GM20431 (cell line): Measurements from ENCODE around the gene EPHB6.

Experiments
- in situ Hi-C: fragments of 300-500 bp; cut with MseI, MboI; formaldehyde crosslinking; loops from one replicate; pipeline ENCODE4 v1.15.0; 2020; ENCODE audit warnings: low sequenced_read_pairs; ENCODE audit not compliant: unreplicated experiment

The EPHB6 gene

DNA sequence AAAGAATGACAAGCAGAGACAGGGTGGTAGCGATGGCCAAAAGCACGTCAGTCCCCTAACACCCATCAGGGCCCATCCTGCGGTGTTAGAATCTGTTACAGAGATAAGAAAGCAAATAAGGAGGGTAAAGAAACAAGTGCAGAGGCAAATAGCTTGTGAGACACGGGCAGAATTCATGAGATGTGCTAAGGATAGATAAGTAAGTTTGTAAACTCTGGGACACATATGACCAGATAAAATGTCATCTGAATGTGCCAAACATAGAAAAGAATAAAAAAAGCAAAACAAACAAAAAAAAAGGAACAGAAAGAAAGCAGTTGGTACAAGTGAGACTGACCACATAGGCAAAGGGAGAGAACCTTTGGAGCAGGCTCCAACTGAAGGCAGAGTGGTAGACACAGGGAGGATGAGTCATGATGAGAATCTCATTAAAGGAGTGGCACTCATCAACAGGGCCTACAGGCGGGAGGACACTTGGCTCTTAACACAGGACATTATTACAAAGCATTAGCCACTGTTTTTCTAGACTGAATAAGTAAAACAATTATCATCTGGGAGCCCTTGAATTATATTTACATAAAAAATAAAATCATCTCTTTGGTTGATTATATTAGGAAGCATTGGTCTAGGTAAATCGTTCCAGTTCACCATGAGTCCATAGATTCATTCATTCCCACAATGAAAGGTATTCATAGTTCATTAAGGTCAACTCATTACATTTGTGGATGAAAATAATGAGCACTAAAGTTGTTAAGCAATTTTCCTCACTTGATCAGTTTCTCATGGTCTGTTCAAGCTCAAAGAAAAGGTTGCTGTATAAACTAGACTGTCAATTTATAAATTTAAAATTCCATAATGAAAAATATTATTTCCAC is 21.5 kb upstream of the EPHB6 start:
- in situ Hi-C loops = no loop called here

DNA sequence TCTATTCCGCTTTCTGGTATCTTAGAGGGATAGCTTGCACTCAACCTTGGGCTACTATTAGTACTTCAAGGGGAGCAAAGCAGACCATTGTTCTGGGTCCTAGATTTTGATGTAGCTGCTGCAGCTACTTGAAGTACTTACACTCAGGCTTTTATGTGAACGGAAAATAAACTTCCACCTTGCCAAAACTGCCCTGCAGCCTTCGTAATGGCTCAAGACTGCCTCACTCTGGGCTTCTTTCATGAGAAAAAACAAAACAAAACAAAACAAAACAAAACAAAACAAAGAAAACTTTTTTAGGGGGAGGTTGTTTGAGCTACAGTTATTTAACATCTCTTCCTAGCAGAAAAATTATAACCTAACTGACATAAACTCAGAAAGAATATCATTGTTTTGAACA is 19.4 kb upstream of the EPHB6 start:
- in situ Hi-C loops = no loop called here

DNA sequence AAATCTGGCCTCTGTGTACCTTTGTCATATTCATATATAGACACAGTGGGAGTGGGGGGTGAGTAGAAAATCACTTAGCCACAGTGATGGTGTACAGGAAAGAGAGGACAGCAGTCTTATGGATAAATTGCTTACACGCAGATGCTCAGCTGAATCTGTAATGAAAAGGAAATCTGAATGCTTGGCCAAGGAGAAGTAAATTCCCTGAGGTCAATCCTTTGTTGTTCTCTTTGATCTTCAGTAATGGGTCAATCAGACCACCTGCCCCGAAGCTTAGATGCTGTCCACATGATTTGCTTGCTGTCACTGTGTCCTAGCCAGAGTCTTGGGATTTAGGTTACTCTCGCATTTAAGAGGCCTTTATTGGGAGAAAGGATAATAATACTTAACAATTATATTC is 18.4 kb upstream of the EPHB6 start:
- in situ Hi-C loops = no loop called here

DNA sequence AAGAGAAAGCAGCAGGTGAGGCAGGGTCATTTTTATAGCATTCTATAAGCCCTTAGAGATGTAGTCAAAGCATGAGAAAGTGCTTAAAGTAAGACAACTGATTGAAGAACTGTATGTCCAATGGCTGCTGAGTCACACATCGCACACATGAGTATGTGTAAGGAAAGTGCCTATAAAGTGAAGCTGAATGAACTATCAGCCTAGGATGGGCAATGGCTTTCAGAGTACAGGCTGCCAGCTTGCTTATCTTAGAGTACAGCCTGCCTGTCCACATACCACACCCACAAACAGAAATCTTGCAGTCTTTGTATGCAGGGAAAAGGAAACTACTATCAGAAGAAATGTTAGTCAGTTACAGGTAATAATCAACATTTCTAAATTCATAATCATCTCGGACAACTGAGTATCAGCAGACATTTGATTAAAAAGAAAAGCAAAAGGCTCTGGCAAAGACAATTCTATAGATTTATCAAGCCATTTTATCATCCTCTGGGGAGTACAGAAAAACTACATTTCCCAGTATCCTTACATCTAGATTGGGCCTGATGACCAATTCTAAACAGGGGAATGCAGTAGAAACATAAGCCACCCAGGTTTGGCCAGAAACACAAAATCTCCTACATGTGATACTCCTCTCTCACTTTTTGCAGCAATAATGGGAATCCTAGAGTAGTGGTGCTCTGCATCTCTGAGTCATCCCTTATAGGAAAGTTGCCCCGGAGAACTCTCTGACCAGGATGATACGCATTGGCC is 16.2 kb upstream of the EPHB6 start:
- in situ Hi-C loops = no loop called here

DNA sequence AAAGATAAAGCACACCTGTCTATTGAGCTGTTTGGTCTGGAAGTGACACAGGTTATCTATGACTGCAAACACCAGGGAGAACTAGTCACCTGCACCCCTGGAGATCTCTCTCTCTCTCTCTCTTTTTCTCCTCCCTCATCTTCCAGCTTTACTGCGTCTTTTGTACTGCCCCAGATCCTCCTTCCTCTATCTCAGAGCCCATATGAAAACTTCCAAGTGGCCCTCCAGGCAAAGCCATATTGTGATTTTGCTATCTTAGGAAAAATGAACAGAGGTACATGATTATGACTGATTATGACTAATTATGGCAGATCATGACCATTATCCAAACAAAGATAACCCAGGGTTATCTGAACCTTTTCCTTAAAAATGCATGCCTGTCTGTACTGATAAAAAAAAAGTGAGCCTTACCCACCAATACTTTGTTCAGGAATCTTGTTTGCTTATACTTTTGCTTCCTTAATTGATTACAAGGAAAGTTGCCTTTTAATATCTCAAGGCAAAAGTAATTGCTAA is 12.6 kb upstream of the EPHB6 start:
- in situ Hi-C loops = no loop called here

DNA sequence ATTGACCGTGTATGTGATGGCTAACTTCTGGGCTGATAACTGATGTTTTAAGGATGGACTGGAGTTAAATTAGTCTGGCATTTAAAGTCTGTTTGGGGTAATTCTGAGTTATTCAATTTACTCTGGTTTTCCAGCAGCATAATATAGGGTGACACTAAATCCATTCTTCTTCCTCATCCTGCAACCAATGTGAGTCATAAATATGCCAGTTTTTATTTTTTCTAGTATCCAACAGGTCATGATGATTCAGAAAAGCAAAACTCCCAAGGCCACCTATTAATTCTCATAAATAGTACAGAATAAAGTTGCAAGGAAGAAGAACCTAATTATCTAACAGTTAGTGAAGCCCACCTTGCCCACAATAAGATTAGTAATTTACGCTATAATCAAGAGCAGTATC is 7.5 kb upstream of the EPHB6 start:
- in situ Hi-C loops = no loop called here

DNA sequence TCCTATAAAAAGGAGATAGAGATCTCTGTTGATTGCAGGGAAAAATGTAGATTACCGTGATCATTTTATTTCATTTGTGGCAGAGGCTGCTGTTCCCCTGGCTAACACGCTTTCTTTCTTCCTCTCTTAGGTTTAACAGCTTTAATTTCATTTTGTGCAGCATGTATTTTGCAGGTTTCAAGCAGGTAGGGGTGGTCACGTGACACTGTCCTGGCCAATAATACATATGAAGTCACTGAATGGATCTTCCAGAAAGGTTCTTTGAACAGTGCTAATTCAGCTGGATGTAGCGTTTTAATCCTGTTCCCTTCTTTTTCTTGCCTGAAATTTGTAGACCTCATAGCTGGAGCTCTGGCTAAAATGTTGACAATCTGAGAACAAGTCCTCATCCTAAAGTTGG is 3.6 kb upstream of the EPHB6 start:
- in situ Hi-C loops = no loop called here

DNA sequence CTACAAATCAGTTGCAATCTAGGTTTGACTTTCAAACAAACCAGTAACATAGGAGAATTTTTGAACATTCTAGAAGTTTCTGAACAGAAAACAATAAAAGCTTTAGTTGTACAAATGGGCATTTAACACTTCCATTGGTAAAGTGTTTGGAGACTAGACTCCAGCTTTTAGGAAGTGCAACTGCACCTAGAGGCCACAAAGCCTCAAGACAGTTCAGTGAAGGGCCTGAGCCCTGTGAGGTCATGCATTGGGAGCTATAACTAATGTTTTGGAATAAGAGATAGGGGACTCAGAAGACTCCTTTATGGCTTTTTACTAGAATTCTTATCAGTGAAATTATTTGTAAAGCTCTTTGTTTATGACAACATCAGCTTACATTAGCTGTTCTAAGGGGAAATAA is 3.0 kb upstream of the EPHB6 start:
- in situ Hi-C loops = no loop called here

DNA sequence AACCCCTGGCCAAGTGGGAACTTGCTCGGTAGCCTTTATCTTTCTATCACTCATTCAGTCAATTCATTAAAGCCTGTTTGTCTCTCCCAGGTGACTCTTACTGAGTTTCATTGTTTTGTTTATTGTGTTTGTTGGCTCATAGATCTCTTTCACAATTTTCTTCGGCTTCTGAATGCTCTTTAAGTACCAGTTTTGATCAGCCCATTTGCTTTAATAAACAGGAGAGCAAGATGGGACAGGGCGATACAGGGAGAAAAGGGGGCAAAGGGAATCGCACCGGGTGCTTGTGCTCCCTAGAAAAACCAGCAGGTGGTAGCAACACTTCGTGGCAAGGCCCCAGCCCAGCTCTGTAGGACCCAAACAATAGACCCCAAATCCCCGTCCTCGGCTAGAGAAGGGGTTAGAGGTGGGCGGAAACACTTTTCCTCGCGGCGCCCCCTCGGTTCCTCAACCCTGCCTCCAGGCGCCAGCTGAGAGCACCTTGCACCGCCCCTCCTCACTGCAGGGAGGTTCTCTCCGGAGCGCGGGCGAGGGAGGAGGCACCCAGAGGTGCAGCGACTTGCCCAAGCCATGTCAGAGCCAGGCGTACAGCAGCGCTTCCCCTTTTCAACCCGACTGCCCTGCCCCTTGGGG is 1.0 kb upstream of the EPHB6 start:
- in situ Hi-C loops = no loop called here

DNA sequence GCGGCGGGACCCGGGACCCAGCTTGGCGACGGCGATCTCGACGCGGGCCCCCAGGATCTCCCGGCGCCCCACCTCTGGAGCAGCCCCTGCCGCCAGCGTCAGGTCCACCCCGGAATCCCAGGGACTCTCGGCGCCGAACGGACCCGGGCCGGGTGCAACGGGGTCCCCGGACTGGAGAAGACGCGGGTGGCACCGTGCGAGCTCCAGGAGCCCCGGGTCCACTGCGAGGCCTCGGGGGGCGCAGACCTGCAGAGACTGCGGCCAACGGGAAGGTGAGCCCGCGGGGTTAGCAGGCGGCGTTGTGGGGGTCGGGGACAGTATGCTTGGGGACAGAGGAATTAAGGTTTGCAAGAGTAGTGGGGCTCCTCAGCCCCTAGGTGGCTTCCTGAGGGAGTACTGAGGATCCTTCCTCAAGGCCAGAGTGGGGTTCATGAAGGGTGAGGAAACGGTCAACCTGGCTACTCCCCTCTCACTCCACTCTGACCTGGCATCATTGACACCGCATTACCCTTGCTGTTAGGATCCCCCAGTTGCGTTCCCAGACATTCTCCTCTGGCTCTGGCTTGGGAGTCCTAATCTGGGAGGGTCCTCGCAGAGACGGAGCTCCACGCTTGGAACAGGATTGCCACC is 353 bp downstream of the EPHB6 start:
- in situ Hi-C loops = no loop called here

DNA sequence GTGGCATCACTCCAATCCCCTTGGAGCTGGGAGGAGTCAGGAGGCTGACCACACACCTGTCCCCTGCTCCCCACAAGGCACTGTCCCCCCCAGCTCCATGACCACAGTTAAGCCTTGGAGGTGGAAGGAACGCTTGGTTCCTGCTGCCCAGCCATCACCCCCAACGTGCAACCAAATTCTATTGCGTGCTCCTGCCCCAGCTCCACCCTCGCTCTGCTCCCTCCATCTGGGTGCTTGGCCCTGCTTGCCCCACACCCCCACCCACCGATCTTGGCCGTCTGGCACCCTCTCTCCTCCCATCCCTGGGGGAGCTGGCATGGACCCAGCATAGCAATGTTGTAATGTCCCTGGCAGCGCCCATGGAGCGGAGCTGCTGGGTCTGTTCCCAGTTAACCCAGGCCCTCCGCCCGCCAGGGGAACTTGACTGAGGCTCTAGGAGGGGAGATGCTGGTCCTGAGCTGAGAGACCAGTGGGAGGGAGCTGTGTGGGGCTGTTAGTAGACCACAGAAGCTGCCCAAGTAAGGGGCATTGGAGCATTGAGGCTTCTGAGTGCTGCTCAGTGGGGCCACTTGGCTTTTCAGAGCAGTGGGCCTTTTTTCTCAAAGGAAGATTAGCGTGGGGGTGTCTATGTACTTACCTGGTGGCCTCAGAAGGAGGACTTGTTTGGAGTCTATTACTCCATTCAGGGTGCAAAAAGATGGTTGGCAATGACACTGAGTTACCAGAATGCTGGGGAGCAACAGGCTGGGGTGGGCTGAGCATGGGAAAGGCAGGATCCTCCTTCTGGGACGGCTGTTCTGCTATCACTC is 1.1 kb downstream of the EPHB6 start:
- in situ Hi-C loops = no loop called here

DNA sequence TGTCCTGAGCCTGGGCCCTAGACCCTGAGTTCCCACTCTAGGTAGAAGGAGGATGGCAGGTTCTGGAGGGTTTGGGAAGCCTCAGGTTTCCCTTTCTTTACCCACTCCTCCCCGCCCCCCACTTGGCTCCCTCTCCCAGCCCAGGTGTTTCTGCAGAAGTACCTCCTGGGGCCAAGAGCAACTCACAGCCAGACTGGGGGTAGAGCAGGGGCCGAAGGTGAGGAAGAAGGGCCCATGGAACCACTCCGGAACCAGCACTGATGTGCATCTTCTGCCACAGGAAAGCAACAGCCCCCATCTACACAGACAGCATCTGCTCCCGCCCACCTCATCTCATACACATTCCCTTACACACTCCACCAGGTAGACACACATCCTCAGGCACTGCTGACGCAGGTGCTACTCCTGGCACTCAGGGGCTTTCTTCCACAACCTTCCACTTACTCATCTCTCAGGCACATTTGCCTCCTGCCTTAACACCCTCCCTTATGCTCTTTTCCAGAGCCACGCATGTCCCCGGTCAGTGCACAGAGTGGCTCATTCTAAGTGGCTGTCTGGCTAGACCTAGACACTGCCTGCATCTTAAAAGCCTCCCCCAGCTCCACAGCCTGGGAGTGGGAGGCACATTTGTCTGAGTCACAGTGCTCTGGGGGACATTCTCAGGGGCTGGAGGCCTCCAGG is 1.8 kb downstream of the EPHB6 start:
- in situ Hi-C loops = no loop called here

DNA sequence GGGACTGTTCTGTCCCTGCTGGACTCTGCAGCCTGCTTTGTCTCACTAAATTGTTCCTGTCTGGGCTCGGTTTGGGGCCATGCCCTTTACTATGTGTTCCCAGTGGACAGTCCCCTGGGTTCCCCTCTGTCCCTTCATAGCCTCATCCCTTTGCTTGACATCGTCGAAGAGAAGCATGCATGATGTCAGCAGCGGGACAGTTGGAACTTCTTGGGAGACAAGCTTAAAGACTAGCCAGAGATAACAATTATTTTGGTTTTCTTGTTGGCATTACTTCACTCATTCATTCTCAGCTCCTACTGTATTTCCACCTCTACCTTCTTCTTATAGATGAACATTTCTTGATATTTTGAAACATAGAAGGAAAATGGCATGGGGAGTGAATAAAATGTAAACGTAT is 2.7 kb downstream of the EPHB6 start:
- in situ Hi-C loops = no loop called here

DNA sequence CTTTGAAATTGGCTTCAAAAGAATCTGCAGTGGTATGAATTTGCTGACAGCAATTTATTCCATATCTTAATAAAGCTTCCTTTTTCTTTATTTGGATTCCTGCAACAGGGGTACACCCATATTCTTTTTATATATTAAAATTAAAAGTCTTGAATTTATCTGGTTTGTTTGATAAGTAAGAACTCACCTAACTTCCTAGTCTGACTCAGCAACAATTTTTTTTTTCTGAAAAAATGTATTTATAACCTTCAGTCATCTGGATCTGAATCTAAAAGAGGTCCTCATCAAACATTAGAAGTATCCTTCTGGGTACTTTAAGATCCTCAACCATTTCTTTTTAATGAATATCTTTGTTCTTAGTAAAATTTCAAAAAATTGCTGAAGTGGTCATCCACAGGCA is 4.5 kb downstream of the EPHB6 start:
- in situ Hi-C loops = no loop called here

DNA sequence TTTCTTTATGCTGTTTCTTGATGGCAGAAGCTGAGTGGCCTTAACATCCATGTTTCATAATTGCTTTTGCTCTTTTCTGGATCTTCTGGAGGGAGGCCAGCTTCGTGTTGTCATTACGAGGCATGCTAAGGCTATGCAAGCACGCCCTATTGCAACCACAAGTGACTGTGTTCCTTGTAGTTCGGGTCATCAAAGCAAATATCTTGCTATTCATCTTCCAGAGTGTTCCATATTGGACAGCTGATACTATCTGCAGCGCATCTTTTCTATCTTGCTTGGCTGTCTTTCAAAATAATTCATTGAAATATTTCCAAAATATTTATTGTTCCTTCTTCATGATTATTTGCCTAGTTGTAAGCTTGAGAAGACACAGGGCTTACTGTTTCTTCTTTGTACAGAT is 5.0 kb downstream of the EPHB6 start:
- in situ Hi-C loops = no loop called here

DNA sequence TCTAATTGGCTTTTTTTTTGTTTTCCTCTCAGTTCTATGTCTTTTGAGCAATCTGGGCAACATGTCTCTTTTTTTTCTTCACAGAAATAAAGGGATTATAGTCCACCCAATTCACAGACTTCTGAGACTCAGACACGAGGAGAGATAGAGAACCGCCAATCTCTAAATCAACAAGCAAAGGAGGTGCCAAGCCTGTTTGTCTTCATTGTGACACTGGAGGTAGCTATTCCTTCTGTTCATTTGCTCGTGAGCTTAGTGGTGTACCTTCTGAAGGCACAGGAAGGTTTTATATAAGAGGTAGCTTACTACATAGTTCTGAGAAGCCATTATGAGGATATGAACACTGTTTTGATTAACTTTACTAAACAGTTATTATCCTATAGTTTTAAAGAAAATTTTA is 6.1 kb downstream of the EPHB6 start:
- in situ Hi-C loops = no loop called here

DNA sequence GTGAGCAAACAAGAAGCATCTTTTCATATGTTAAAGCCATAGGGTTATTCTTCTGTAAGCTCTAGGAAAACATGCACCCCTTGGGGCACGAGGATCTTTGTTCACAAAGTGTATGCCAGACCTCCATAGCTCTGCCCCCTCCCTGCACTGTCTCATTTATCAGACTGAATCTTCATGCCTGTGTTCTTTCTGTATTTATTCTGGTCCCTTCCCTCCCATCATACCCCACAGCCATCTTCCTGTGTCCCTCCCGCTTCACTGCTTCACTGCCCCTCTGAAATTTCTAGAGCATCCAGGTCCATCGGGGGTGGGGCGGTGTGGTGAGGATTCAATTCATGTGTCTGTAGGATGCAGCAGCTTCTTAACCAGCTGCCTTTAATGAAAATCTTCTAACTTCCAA is 7.5 kb downstream of the EPHB6 start:
- in situ Hi-C loops = no loop called here

DNA sequence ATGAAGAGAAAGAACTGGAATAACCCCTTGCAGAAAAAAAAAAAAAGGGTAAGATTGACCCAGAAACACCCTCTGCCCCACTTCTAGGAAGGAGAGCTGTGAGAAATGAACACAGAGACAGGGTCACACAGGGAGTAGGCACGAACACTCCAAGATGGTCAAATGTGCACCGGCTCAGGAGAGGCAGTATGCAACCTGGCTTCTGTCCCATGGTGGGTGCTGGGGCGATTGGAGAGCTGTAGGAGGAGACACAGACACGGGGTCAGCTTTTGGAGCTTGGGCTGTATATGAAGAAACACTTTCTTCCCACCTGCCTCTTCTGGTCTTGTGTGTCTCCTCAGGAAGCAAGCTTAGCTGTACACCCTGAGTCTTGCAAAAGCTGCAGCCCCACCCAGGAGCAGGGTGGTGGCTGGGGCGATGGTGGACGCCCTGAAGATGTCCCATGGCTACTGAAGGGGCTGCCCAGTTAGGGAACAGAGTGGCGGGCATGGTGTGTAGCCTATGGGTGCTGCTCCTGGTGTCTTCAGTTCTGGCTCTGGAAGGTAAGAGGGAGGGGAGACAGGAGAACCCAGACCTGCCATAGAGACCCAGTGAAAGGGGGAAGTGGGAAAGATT is 8.0 kb downstream of the EPHB6 start:
- in situ Hi-C loops = no loop called here
